CD4-positive, alpha-beta T cell treated with Interleukin-17A for 4 hours (primary cell): ENCODE results near the gene ADARB1.

ENCODE experiments used
- DNase-seq: peaks from one replicate; pipeline ENCODE4 v3.0.0-alpha.2; 2020; ENCODE audit warnings: mixed read lengths

The ADARB1 gene

GRCh38 chr21:45156459-45156858 is 82.1 kb downstream of the ADARB1 start:
- no peak for DNase-seq

- no peak for DNase-seq
Observed at GRCh38 chr21:45157932-45158331, 83.6 kb downstream of the ADARB1 start.

GRCh38 chr21:45158491-45159423 is 84.4 kb downstream of the ADARB1 start:
- DNase-seq: no peak

DNA sequence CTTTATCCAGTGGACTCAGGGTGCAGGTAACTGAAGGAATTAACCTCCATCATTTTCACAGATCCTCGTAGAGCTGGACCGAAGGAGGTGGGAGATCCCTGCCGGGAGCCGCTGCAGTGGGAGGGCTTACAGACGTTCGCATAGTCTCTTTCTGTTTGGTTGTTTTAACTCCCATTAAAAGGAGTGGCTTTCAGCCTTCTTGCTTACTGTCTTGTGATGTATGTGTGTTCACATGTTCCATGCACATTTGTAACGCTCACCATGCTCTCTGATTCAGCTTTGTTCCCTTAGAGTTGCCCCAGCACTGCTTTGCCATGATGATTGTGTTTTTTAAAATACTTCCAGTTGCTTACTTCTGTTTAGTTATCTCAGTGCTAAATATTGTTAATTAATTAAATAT is 85.8 kb downstream of the ADARB1 start:
- DNase-seq: no peak

DNA sequence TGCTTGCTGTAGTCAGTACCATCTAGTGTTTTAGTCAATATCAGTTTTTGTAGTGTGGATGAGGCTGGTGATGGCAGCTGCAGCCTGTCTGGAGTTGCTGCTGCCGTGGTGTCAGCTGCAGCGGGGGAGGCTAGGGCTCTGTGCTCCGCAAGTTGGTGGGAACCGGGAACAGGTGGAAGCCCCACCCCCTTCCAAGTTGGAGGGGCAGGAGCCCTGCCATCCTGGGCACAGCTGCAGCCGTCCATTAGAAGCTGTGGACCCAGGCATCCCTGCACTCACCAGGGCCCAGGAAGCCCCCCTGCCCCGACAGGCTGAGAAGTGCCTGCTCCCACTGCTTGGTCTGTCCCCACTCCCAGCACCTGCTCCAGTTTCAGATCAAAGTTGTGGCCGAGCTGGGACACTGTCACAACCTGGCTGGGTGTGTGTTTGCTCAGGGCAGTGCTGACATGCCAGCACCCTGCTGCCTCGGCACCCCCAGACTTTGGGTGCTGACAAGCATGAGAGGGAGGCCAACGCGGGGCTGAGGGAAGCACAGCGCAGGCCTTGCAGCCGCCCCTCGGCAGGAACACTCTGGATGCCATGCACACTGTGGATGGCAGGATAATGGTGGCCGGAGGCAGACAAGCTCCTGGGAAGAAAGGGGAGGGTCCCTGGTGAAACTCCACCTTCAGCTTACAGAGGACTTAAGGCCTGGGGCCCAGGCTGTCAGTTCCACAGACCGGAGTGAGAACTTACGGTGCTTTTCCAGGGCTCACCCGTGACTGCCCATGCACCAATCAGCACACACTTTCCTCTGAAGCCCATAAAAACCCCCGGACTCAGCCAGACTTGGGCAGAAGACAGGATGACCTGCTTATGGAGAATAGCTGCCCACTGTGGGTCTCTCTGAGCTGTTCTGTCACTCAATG is 86.9 kb downstream of the ADARB1 start:
- no peak for DNase-seq

- DNase-seq: no peak
Observed at GRCh38 chr21:45162115-45162514, 87.7 kb downstream of the ADARB1 start.

DNA sequence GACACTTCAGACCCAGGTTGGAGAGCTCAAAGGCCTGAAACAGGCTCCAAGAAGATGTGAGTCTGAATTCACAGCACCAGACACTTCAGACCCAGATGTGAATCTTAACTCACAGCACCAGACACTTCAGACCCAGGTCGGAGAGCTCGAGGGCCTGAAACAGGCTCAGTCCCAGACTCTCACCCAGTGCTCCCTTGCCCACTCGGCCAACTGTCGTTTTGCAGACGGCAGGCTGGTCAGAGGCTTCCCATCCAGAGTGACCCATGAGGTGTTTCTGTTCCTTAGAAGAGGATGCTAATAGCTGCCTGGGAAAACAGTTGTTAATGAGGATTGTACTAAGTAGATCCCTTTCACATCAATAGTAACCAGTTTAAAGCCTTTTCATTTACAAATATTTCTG is 88.4 kb downstream of the ADARB1 start:
- no peak for DNase-seq

DNA sequence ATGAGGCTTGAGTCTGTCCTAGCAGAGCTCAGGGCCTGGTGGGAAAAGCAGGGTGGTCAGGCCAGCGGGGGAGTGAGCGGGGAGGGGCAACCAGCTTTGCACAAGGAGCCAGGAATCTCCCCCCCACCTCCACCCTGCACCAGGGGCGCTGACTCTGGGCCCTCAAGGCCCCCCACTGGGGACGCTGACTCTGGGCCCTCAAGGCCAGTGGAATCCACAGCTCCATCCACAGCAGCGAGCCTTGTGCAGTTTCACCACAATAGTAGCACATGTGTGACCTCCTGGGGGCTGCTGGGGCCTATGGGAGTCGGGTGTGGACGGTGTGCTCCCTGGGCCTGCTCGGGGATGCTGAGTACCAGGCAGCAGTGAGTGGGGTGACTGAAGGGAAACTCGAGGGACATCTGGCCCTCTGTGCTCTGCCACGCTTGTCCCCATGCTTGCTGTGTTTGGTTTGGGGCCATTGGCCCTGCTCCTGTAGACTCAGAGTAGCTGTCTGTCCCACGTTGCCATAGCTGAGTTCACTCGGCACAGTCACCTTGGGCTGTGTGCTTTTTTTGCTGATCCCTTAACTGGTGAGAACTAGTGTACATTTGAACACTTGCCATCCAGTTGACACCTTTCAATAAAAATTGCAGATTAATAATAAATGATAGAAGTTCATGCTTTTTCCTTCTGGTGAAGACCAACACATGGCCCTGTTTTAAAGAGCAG is 89.2 kb downstream of the ADARB1 start:
- DNase-seq: no peak

GRCh38 chr21:45164124-45164511 is 89.7 kb downstream of the ADARB1 start:
- DNase-seq: no peak

GRCh38 chr21:45164838-45165237 is 90.5 kb downstream of the ADARB1 start:
- no peak for DNase-seq

DNA sequence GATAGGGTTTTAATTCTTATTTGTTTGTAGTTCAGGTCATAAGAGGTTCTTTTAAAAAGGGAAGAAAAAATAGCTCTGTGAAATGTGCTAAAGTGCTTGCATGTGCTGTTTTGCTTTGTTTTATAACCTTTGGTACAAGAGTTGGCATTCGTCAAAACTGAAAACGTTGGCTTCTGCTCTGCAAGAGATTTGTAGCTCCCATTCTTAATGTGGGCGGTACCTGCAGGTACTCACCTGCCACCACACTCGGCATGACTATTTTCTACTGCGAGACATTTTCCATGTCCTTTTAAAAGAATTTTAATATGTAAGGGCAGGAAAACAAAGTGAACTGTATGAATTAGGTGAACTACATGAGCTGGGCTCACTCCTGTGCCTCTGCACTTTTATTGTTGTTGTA is 92.6 kb downstream of the ADARB1 start:
- no peak for DNase-seq

- DNase-seq: no peak
Observed at GRCh38 chr21:45167796-45168222, 93.4 kb downstream of the ADARB1 start.

DNA sequence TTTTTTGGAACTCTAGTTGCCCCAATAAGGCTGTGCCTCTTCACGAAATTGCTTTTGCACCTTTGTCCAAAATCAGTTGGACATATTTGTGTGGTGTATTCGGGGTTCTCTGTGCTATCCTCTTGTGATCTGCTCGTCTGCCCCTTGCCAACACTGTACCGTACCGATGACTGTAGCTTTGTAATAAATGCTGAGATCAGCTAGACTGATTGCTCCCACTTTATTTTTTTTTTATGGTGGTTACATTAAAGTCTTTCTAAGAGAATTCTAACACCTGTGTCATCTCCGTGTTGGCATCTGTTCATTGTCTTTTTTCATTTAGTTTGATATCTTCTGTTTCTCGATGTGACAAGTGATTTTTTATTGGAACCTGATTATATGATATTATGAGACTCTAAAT is 94.1 kb downstream of the ADARB1 start:
- no peak for DNase-seq

DNA sequence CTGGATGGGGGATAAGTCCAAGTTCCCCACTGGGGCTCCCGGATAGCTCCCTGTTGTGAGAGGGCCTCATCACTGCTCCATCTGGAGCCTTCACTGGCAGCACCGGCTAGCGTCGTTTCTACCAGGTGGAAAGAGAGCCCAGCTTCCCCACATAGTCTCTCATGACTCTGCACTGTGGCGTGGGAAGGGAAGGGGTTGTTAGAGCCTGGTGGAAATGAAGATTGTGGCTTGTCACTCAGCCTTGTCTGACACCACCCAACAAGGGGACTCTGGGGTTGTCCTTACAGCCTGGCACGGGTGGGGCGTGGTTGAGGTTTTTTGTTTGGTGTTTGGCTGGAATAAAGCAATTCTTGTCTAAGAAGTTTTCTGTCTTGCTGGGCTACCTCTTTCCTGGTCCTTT is 94.6 kb downstream of the ADARB1 start:
- DNase-seq: no peak

GRCh38 chr21:45169682-45170081 is 95.3 kb downstream of the ADARB1 start:
- no peak for DNase-seq

DNA sequence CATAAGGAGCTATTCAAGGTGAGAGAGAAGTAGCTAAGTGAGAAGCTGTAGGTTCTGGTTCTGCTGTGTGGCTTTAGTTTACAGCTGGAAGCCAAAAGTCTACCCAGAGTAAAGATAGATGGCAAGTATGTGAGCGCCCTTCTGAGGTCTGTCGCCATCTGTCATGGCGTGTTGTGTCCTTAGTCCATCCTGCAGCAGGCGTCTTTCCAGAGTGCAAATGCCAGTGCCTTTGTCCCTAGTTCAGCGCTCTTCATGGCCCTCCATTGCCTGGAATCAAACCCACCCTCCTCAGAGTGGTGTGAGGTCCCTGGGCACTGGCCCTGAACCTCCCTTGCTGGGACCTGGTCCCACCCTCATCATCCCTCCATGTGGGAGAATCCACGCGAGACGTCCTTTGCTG is 96.6 kb downstream of the ADARB1 start:
- no peak for DNase-seq

DNA sequence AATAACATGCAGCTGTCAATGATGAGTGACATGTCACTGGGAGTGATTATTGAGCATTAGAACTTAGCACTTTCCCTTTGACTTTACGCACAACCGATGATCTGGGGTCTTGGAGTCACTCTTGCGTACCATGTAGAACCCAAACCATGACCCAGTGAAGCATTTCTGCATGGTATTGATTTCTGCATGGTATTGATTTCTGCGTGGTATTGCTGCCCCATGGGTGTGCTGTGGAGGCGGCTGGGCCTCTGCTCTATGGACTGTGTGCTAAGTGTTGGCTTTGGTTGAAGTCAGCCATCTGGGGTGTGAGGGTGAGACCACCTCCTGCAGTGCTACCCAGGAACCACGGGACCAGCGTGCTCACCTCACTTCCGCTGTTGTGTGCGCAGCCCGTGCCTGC is 98.0 kb downstream of the ADARB1 start:
- DNase-seq: no peak

- DNase-seq: no peak
Observed at GRCh38 chr21:45175326-45176095, 101.1 kb downstream of the ADARB1 start.

- DNase-seq: no peak
Observed at GRCh38 chr21:45176141-45176540, 101.8 kb downstream of the ADARB1 start.

DNA sequence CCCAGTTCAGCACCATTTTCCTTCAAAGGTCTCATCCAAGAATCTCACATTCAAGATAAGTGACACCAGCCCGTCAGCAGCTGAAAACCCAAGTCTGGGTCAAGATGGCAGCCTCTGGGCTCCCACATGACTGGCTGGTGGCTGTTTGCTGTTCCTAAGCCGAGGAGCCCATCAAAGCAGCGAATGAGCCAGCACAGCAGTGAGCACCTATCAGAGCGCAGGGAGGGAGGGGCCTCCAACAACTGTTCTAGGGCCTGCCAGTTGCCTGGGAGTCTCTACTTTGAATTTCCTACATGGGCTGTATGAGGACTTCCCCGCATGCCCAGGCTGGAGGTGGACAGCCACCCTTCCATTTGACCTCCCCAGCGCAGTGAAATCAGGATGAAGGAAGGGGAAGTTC is 102.7 kb downstream of the ADARB1 start:
- no peak for DNase-seq

DNA sequence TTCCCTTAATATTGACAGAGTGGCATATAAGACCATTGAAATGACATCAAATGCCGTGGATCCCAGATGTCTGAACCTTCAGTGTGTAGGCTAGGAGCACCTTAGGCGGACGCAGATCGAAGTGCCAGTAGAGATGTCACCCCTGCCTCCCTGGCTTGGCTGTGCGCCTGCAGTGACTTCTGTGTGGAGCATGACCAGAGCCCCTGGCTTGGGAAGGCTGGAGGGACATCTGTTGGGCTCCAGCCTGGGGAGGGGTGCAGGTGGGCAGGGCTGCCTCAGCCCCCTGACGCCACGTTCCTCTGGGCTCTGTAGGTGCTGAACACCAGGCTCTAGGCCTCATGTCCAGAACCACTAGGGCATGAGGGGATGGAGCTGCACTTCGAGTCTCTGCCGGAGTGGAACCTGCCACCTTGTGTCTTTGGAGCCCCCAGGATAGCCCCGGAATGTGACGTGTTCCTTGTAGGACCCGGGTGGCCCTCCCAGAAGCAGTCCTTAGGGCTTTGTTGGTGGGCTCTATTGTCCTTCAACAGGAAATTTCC is 103.8 kb downstream of the ADARB1 start:
- no peak for DNase-seq

GRCh38 chr21:45178971-45179370 is 104.6 kb downstream of the ADARB1 start:
- no peak for DNase-seq
